OCI-LY1 (cell line): ENCODE measurements around the gene ARL5C.

Experiments
- H2AFZ ChIP-seq: fragments of 200-600 bp; sonication (generic), shearing (Covaris generic); 2 replicates; pipeline ENCODE4 v1.6.0; 2014; ENCODE audit warnings: antibody characterized with exemption, mild to moderate bottlenecking, low read length
- H3F3A ChIP-seq: fragments of 200-600 bp; sonication (generic), shearing (Covaris generic); 2 replicates; pipeline ENCODE4 v1.6.0; 2014; ENCODE audit warnings: mild to moderate bottlenecking, antibody characterized with exemption, low read length, moderate library complexity; ENCODE audit not compliant: insufficient read depth
- H3K27ac ChIP-seq: fragments of 200-600 bp; sonication (generic); 2 replicates; pipeline ENCODE4 v1.5.1; 2014; ENCODE audit warnings: low read length, mixed run types, mild to moderate bottlenecking, low read depth; ENCODE audit not compliant: poor library complexity, severe bottlenecking
- H3K27me3 ChIP-seq: fragments of 200-600 bp; sonication (generic); 2 replicates; pipeline ENCODE4 v1.6.0; 2014; ENCODE audit warnings: antibody characterized with exemption, mild to moderate bottlenecking, low read length, moderate library complexity; ENCODE audit not compliant: insufficient read depth
- H3K36me3 ChIP-seq: fragments of 200-600 bp; sonication (generic); 2 replicates; pipeline ENCODE4 v1.6.1; 2014; ENCODE audit warnings: mild to moderate bottlenecking, antibody characterized with exemption, low read length, moderate library complexity, mixed read lengths; ENCODE audit not compliant: insufficient read depth
- H3K4me1 ChIP-seq: fragments of 200-600 bp; sonication (generic); 2 replicates; pipeline ENCODE4 v1.5.1; 2014; ENCODE audit warnings: mild to moderate bottlenecking, low read length, moderate library complexity; ENCODE audit not compliant: insufficient read depth, severe bottlenecking
- H3K4me2 ChIP-seq: fragments of 200-600 bp; sonication (generic), shearing (Covaris generic); 2 replicates; pipeline ENCODE4 v1.6.1; 2014; ENCODE audit warnings: low read length
- H3K4me3 ChIP-seq: fragments of 200-600 bp; sonication (generic); 2 replicates; pipeline ENCODE4 v1.5.1; 2014; ENCODE audit warnings: low read length, low read depth, mild to moderate bottlenecking, mixed read lengths; ENCODE audit not compliant: poor library complexity, severe bottlenecking
- H3K79me2 ChIP-seq: fragments of 200-600 bp; shearing (Covaris generic); 2 replicates; pipeline ENCODE4 v1.6.1; 2016; ENCODE audit warnings: mixed run types, low read length, mixed read lengths; ENCODE audit not compliant: insufficient read depth
- H3K9ac ChIP-seq: fragments of 200-600 bp; sonication (generic), shearing (Covaris generic); 2 replicates; pipeline ENCODE4 v1.6.1; 2014; ENCODE audit warnings: mild to moderate bottlenecking, low read length, mixed read lengths
- H3K9me2 ChIP-seq: fragments of 200-600 bp; sonication (generic), shearing (Covaris generic); 2 replicates; pipeline ENCODE4 v1.6.1; 2014; ENCODE audit warnings: low read depth, mild to moderate bottlenecking, low read length, mixed read lengths
- H3K9me3 ChIP-seq: fragments of 200-600 bp; shearing (Covaris generic); 2 replicates; pipeline ENCODE4 v1.6.1; 2014; ENCODE audit warnings: low read length, mixed read lengths
- H4K20me1 ChIP-seq: fragments of 200-600 bp; sonication (generic), shearing (Covaris generic); 2 replicates; pipeline ENCODE4 v1.6.0; 2016; ENCODE audit warnings: mild to moderate bottlenecking, low read length; ENCODE audit not compliant: insufficient read depth
- CTCF ChIP-seq: fragments of 200-600 bp; sonication (generic), shearing (Covaris generic); IDR thresholded peaks from 2 replicates; pipeline ENCODE4 v1.5.1; 2017; ENCODE audit warnings: mild to moderate bottlenecking, antibody characterized with exemption, low read length, moderate library complexity, mixed read lengths
- EZH2 ChIP-seq: fragments of 200-600 bp; sonication (generic), shearing (Covaris generic); IDR thresholded peaks from 2 replicates; pipeline ENCODE4 v1.8.0; 2017; ENCODE audit warnings: borderline replicate concordance, mixed run types, mild to moderate bottlenecking, antibody characterized with exemption, low read length, moderate library complexity, mixed read lengths

ARL5C gene

GRCh38 chr17:39167476-39167875, 1.5 kb upstream of the ARL5C start:
- no peak overlapping the region for H3K27ac ChIP-seq
- H3K9ac ChIP-seq: no peak overlapping the region
- no peaks in the 10 kb centered on the region for H4K20me1 ChIP-seq
- TF ChIP-seq EZH2: no peak
- TF ChIP-seq CTCF: no peak
- H3F3A ChIP-seq: no peaks in the 10 kb centered on the region
- no peak overlapping the region for H3K4me3 ChIP-seq
- H3K4me1 ChIP-seq: peaks cover 6% of the 10 kb centered on the region
- H3K4me2 ChIP-seq: no peak overlapping the region
- no peaks in the 10 kb centered on the region for H3K9me3 ChIP-seq
- H3K27me3 ChIP-seq: no peaks in the 10 kb centered on the region; the same call in 1 of the 2 replicates
- no peaks in the 10 kb centered on the region for H3K9me2 ChIP-seq
- no peak overlapping the region for H2AFZ ChIP-seq
- no peaks in the 10 kb centered on the region for H3K36me3 ChIP-seq
- no peaks in the 10 kb centered on the region for H3K79me2 ChIP-seq

- no peaks in the 10 kb centered on the region for H3K9me2 ChIP-seq
- no peaks in the 10 kb centered on the region for H3K79me2 ChIP-seq
- no peak overlapping the region for H3K4me3 ChIP-seq
- no peak overlapping the region for H3K4me2 ChIP-seq
- H3K27ac ChIP-seq: no peak overlapping the region
- H3K9ac ChIP-seq: no peak overlapping the region
- H3F3A ChIP-seq: no peaks in the 10 kb centered on the region
- H3K4me1 ChIP-seq: peaks cover 6% of the 10 kb centered on the region
- no peak overlapping the region for H2AFZ ChIP-seq
- no peak for TF ChIP-seq CTCF
- no peak for TF ChIP-seq EZH2
- H3K27me3 ChIP-seq: no peaks in the 10 kb centered on the region; the same call in 1 of the 2 replicates
- no peaks in the 10 kb centered on the region for H3K9me3 ChIP-seq
- no peaks in the 10 kb centered on the region for H3K36me3 ChIP-seq
- no peaks in the 10 kb centered on the region for H4K20me1 ChIP-seq
Observed at GRCh38 chr17:39166437-39167335, 725 bp upstream of the ARL5C start.

GRCh38 chr17:39165178-39165840, 652 bp downstream of the ARL5C start:
- H3K4me2 ChIP-seq: peak overlapping the region; percentile 77
- no peaks in the 10 kb centered on the region for H3F3A ChIP-seq
- H3K4me1 ChIP-seq: peaks cover 6% of the 10 kb centered on the region
- no peaks in the 10 kb centered on the region for H3K36me3 ChIP-seq
- no peaks in the 10 kb centered on the region; the same call in none of the 2 replicates for H3K27me3 ChIP-seq
- H3K79me2 ChIP-seq: no peaks in the 10 kb centered on the region
- H3K27ac ChIP-seq: no peak overlapping the region
- no peak overlapping the region for H2AFZ ChIP-seq
- H4K20me1 ChIP-seq: no peaks in the 10 kb centered on the region
- H3K9ac ChIP-seq: peak overlapping the region; percentile 50; the same call in 1 of the 2 replicates
- peak overlapping the region; percentile 59 for H3K4me3 ChIP-seq
- TF ChIP-seq EZH2: no peak
- TF ChIP-seq CTCF: no peak
- no peaks in the 10 kb centered on the region for H3K9me3 ChIP-seq
- H3K9me2 ChIP-seq: no peaks in the 10 kb centered on the region
